Measurements from ENCODE around the gene IER5L. TPM values are rescaled to one million over a fixed set of nuclear protein-coding genes. Genes with fewer than 3 reads are reported as not detected.
A peak's percentile ranks its signal among the peaks of the same experiment; 100 is the strongest.
"Not testable (repeated sequence)": the region's sequence is repeated elsewhere in the genome, so short reads cannot be mapped to it uniquely, and the experiment has no call there.

The IER5L gene
- polyA plus RNA-seq, 1 donor: 4.7 TPM

DNA sequence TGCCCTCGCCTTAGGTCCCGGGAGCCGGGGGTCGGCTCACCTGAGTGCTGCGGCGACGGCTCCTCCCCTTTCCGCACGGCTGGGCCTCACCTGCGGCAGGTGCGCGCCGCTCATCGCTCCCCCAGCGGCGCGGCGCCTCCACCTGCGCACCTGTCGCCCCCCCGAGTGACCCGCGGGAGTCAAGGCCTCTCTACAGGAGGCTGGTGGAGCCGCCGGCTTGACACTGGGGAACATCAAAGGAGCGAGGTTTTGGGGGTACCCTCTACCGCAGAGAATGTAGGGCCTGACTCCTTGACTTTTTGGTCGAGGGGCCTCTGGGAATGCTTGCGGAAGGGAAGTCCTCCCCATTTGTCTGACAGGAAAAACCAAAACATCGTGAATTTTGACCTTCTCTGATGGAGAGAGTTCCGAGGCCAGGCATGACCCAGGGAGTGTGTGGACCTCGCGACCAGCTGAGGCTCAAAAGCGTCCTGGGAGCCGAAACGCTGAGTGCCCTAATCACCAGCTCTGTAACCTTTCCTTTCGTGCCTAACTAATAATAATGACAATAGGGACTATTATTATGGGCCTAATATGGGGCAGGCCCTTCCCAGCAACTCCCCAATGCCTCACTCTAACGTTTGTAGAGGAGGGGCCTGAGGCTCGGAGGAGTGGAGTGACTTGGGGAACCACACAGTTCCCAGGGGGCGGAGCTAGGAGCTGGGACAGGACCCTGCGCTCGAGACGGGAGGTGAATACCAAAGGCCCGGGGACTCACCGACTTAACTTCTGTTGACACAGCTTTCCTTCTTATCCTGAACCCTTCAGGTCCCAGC is 714 bp upstream of the IER5L start:
- no peak for DNase-seq

DNA sequence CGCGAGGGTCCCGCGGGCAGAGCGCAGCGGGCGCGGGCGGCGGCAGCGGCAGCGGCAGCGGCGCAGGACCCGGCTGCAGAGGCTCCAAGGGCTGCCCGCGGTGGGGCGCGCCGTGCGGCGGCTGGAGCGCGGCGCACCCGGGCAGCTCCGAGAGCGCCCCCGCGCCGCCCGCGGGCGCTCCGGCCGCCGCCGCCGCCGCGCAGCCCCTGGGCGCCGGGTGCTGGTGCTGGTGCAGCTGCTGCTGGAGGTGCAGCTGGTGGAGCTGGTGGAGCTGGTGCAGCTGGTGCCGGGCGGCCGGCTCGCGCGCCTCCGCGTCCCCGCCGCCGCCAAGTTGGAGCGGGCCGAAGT is 644 bp downstream of the IER5L start:
- DNase-seq: no peak

DNA sequence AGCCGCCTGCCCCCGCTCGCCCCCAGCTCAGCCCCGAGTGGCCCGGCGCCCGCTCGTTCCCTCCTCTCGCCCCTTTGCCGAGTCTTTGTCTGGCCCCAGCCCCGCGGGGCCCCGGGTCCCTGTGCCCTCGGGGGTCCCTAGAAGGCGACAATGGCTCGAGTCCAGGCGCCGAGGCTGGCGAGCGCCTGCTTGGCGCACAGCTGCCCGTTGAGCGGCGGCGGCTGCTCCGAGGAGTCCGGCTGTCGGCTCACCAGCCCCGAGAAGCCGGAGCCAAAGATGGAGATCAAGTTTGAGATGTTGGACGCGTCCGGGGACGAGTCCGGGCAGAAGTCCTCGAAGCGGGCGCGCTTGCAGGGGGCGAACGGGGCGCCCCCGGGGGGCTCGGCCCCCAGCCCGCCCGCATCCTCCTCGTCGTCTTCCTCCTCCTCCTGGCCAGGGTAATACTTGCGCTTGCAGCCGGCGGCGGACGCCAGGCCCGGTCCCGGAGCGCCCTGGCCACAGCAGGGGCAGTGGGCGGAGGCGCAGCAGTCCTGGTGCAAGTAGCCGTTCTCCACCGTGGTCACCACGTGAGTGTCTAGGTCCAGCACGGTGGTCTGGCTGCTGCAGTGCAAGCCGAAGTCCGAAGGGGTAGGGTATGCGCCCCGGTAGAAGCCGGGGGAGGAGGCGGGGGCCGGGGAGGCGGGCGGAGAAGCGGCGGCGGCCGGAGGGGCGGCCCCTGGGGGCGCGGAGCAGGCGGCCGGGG is 1.2 kb downstream of the IER5L start:
- no peak for DNase-seq

DNA sequence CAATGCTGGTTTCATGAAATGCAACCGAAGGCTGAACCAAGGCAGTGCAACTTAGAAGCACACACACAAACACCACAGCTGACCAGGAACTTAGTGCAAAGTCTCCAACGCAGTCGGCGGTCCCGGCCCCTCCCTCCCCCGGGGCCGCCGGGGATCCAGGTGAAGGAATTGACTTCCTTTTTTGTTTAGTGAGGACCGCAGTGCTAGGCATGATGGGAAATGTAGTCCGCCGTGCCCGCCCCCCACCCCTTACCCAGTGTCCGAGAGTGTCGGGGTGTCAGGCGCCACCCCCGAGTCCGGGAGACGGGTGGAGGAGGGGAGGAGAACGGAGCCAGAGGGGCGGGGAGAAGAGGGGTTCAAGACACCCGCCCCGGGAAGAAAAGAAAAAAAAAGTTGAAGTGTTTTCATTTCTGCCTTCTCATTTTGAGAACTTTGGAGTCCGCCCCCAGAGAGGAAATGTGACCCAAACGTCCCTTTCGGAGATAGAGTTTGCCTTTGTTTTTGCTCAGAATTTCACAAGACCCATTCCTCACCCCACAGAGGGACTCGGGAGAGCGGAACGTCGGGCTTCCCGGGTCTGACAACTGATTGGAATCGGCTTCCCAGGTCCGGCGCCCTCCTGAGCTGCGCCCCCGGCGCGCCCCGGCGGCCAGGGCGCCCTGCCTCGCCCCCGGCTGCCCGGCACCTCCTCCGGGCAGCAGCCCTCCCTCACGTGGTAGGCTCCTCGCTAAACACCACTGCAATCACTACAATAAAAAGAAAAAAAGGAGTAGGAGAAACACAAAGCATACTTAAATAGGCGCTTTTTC is 2.0 kb downstream of the IER5L start:
- peak; percentile 92 for DNase-seq

DNA sequence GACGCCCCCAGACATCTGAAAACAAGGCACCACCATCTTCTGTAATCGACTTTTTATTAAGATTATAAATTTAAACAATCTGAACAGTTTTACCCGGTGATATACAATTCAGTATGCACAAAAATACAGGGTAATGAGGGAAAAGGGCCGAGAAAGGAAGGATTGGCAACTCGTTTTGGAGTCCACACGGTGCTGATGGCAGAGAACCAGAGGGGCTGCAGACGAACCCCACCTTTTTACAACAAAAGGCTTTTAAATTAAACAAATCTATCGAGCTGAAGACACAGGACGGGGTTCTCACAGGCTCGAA is 2.6 kb downstream of the IER5L start:
- DNase-seq: no peak

DNA sequence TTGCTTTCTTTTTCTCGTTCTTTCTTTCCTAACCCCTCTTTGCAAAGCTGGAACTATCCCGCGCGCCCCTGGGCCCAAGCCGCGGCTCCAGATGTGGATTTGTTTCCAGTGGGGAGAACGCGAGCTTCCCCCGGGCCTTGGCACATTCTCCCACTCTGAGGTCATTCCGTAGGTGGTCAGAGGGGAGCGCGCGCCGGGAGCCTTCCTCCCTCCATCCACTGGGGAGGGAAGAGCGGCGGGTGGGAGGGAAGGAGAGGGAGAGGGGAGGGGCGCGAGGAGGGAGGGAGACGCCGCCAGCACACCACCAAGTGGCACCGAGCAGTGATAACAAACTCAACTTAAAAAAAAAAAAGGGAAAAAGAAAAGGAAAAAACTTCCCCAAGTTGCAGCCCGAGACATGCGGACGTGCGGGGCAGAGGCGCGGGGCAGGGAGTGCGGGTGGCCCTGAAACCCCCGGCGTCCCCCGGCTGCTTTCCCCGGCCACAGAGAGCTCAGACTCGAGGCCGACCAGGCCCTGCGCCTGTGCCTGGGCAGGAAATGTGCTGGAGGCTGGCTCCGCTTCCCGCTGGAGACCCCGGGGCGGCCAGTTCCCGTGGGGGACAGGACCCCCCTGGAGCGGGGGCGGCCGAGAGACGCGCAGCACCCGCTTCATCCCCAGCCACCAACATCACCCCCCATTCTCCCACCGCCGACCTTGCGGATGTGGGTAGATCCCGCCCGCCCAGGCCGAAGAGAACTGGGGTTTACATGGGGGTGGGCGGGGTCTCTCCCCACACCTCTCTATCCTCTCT is 3.1 kb downstream of the IER5L start:
- DNase-seq: peak; percentile 77

DNA sequence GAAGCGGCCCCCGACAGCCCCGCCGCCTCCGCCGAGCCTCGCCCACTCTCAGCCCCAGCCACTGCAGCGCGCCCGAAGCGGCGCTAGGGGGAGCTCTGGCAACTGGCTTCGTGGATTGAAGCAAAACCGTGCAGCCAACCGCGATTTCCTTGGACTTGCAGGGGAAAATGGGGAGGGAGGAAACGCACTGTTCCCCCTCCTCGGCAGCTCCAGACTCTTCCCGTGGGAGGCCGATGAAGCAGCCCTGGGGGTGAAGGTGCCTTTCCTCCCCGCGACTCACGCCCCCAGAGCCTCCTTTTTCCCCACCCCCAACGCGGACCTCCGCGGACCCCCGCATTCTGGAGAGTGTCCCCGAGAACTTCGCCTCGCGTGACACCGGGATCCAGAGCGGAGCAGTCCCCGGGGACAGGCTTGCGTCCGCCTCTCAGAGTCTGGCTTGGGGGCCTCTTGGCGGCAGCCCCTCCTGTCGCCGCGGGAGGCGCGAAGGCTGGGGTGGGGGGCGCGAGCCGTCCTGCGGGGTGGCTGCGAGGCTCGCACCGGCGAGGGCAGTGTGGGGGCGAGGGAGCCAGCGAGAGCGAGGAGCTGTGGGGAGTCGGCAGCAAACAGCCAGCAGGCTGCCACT is 3.8 kb downstream of the IER5L start:
- peak; percentile 94 for DNase-seq

DNA sequence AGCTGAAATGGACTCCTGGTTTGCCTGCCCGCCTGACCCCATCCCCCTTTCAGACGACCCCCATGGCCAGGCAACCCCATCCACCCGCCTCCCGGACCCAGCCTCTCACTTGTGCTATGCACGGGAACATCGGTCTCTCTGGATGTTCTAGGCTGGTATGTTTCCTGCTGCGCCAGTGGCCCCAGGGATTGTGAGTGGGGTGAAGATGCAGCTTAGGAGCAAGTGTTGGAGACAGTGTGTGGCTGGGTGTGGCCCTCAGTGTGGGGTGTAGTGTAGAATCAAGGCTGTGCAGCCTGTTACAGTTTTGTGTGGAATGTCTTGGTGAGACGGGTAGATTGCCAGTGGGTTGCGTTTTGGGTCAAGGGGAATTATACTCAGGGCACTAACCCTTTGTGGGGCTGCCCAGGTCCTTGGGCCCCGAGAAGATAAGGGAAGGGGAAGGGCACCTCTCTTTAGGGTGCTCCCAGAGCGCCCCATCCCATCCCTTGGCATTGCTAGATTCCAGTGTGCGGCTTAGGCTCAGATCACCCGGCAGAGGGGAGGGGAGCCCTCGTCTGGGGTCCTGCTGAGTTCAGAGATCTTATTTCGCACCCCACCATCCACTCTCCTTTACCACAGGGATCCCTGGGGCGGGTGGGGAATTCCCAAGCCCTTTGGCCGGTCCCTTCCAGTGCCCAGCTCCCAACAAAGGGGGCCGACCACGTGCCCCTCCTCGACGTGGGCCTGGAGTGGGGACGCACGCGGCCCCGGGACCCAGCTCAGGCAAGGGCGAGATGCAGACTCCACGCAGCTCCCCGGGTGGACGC is 4.6 kb downstream of the IER5L start:
- DNase-seq: no peak

DNA sequence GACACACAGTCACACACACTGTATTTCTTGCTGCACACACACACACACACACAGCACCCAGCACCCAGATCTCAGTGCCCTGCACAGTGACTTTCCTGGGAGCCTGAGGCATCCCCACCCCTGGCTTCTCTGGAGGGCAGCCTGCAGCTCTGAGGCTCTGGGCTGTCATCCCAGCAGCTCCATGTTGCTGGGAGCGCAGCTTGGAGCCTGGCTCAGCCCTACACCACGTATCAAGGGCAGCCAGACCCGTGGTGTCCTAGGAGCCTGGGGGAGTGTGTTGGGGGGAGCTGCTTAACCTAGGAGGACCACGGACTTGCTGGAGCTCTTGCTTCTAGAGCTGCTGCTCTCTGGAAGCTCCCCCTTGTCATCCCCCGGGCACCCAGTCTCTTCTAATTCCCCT is 5.2 kb downstream of the IER5L start:
- no peak for DNase-seq

DNA sequence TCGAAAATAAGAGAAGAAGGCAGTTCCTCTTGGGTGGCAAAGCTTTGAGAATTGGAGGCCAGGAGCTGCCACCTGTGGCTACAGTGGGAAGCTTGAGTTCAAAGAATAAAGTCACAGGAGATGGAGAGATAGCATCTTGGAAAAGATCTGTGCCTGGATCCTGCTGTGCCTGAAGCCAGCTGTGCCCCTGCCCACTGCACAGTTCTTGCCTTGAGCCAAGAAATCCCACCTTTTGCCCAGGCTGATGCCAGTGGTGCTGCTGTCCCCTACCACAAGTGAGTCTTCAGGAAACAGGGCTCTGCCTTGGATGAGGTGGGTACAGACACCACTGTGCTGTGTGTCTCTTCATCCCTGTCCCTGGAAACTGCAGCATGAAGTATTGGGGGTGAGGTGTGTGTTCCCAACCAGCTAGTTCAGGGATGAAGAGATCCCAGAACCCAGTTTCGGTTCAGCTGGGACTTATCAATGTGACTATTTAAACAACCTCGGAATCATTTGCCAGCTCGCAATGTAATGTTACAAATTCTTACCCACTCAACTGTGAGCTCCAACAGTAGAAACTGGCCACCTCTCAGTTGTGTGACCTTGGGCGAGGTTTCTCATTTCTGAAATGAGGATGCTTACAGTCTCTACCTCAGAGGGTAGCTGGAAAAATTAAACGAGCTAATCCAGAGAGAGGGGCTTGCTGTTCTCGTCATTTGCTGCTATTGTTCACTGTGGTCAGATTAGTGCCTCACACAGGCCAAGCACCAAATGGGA is 5.9 kb downstream of the IER5L start:
- DNase-seq: no peak

DNA sequence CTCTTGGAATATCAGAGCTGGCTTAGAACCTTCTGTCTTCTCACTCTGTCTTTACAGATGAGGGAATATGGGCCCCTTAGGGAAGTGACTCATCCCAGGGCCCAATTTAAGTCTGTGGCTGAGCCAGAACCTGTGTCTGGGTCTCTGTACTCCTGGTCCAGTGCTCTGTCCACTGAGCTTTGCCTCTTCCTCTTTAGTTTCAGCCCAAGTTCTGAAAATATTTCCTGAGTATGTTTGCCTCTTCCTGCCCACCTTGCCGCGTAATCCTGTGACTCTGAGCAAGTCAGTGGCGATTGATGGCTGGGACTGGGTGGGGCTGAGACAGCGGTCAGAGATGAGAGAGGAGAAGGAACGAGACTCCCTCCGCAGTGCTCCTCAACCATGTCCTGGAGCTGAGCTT is 7.8 kb downstream of the IER5L start:
- no peak for DNase-seq

DNA sequence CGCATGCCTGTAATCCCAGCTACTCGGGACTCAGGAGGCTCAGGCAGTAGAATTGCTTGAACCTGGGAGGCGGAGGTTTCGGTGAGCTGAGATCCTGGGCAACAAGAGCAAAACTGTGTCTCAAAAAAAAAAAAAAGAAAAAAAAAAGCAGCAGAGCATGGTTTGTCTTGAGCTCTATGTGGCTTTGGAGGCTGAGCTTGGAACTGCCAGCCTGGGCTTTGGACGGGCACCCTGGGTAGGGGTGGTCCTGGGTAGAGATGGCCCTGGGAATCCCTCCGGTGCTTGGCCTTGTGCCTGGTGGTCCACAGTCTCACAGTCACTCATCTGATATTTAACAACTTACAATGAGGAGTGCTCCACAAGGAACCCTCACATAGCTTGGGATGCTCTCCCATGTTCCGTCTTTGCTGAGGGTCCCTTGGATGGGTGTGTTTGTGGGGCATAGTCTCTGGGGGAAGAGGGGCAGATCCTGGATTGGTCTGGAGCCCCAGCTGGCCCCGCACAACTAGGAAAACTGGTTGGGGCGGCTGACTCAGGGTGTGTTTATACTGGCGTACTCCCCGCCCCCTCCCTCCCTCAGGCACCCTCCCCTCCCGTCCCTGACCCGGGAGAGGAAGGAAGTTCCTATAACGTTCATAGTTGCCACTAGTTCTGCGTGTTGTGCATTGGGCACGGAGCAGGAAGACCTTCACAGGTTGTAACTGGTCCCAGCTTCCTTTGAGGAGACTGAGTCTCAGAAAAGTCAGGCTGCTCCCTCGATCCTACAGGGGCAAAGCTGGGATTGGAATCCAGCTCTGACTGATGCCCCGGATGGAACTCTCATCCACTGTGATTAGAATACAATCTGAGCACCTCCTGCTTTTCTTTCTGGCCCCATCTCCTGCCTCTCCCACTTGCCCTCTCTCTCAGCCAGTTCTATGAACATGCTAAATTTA is 11.2 kb downstream of the IER5L start:
- no peak for DNase-seq

DNA sequence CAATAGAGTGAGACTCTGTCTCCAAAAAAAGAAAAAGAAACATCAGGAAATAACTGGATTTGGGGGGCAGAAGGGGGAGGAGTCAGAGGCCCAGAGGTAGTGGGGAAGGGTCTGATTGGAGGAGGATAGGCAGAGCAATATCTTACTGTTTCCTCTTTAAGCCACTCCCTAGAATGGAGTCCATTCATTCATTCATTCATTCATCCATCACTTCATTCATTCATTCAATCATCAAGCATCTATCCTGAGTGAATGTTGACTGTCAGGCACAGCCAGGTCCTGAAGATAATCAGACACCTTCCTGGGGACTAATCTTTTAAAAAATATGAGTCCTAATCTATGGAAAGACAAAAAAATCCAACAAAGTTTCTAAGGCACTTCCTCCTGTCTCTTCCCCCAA is 12.9 kb downstream of the IER5L start:
- no peak for DNase-seq

DNA sequence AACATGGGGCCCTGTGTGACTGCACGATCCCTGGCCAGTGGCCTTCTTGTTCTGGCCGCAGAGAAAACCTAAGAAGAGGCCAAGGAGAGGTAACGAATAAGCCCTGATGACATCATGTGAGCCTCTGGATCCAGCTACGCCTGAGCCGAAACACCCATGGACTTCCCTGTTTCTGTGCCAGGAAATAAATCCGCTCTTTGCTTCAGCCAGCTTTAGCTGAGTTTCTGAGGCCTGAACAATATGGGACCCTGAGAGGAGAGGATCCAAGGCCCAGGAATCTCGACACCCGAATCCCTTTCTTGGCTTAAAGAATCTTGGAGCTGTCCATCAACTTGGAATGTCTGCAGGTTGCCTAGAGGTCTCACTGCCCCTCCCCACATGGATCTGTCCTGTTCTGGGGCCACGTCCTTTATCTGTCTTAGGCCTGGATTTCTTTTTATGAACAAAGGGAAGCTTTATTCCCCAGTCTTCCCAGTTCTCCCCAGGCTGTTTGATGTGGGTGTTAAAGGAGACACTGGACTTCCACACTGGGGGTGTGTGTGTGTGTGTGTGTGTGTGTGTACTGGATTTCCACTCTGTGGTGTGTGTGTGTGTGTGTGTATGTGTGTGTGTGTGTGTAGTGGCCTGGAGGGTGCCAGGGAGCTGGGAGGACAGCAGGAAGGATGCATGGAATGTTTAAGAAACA is 13.7 kb downstream of the IER5L start:
- peak; percentile 92 for DNase-seq

DNA sequence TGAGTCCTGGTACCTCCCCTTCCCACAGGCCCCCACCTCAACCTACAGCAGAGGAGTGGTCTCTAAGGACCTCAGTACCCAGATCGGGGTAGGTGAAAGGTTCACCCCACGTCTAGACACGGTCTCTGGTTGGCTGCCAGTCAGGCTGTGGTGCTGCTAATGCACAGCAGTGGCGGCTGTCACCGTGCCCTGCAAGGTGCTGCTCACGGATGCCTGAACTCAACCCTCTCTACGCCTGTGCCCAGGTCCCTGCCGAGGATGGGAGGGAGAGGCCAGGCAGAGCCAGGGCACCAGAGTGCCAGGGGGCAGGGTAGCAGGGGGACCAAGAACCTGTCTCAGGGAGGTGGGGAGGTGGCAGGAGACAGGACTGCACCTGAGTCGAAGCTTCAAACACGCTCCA is 14.3 kb downstream of the IER5L start:
- DNase-seq: no peak

DNA sequence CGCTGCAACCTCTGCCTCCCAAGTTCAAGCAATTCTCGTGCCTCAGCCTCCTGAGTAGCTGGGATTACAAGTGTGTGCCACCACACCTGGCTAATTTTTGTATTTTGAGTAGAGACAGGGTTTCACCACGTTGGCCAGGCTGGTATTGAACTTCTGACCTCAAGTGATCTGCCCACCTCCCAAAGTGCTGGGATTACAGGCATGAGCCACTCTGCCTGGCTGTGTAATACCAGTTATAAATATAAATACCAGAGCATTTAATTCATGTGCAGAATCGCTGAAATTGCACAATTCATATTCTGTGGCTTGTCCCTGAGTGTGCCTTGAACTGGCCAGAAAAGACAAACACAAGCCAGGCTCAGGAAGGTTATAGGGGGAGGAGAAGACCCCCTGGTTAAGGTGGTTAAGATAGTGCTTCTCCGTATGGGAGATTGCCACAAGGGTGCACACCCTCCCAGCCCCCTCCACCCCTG is 14.8 kb downstream of the IER5L start:
- DNase-seq: not testable (repeated sequence)

DNA sequence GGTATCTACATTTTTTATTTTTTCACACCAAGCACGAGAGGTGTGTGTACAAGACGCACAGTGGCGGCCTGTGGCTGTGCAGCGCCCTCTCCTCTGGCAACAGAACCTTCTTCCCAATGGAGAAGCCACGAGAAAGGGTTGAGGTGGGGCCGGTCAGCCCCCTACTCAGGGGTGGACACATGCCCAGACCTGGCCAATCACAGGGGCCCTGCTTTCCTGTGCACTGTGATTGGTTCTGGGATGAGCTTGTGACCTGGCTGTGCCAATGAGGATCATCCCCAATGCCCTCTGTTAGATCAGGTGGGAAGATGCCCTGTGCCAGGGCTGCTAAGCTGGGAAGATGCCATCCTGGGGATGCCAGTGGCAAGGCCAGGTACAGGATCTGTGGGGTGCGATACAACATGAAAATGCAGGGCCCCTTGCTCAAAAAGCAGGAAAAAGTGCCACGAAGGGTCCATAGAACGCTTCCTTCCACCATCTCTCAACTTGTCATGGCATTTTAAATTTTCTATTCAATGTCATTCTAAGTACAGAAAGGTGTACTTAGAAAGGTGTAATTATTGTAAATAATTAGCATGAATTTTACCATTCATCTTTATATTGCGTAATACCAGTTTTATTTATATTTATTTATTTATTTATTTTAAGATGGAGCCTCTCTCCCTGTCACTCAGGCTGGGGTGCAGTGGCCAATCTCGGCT is 15.4 kb downstream of the IER5L start:
- no peak for DNase-seq

DNA sequence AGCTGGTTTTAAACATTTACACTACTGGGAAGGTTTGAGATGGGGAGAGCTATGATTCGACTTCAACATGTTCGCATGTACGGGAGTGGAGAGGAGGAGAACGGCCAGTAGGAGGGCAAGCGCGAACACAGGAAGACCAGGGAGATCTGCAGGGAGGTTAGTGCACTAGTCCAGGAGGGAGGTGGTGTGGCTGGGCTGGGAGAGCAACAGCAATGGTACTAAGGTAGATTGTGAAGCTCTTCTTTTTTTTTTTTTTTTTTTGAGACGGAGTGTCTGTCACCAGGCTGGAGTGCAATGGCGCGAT is 16.6 kb downstream of the IER5L start:
- DNase-seq: no peak

Measured in hindlimb muscle (tissue), 1 donor.